GM18517 (cell line): ENCODE results near the gene SATB1.

Experiments used
- ATAC-seq: cut with Tn5 transposase; IDR thresholded peaks from one replicate; pipeline ENCODE4 v1.9.1; 2021; ENCODE audit warnings: mild to moderate bottlenecking, moderate library complexity; ENCODE audit not compliant: unreplicated experiment

The SATB1 gene

DNA sequence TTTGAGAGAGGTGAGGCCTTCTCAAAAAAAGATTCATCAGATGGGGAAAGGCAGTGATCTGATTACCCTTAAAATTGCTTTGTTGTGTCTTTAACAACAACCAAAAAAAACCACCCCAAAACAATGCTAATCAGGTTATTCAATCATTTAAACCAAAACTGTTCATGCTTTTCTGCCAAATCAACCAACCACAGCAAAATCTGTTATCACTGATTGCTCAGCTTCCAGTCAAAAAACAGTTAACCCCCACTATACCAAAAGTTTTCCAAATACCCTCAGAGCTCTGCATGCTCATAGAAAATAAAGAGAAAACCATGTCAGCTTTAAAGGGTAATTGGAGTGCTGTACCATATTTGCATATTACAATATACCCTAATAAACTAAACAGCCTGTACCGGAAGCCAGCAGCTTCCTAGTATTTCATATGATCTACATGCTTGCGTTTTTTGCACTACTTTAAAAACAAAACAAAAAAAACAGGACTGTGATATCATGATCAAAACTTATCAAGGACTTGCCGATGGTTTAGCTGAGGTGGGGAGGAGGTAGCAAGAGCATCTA is 22.8 kb downstream of the SATB1 start:
- ATAC-seq, result no peak

DNA sequence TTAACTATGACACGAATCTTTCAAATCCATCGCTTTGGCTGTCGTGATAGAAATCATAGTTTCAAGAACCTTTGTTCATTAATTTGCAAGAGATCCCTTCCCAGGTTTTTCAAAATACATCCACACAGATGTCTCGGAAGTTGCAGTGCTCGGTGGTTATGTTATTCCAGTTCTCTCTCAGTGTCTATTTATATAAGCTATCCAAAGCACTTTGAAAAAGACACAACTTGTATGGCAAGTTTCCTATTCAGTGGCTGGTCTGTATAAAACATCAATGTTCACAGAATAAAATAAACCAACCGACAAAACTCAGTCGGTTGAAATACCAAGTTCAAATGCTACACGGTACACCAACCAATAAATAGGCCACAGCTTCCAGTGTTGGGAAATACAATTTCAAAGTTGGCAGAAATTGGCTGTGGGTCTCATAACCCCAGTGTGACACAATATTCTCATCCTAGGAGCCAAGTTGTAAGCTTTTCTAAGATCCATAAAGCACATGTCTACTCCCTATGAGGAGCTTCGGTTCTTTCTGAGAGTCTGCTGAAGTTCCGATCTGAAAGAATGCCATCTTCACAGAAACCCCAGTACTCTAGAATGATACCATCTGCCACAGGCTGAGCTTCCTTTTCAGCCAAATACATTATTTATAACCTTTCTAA is 23.7 kb downstream of the SATB1 start:
- ATAC-seq, result no peak

DNA sequence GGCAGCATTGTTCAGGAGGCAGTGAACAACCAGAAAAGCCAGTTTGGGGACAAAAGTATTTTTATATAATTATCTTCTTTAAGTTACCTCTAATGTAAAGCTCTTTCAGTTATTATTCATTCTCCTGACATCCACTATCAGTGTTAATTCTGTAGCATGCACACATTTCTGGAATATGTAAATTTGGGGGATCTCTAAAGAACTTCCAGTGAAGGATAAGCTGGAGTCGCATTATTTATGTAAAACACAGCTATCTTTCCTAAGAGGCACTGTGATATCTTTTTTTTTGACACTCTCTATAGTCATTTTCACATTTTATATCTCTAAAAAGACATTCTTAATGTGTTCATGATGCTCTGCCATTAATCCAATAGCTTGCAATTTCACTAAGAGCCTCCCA is 26.7 kb downstream of the SATB1 start:
- no peak for ATAC-seq

DNA sequence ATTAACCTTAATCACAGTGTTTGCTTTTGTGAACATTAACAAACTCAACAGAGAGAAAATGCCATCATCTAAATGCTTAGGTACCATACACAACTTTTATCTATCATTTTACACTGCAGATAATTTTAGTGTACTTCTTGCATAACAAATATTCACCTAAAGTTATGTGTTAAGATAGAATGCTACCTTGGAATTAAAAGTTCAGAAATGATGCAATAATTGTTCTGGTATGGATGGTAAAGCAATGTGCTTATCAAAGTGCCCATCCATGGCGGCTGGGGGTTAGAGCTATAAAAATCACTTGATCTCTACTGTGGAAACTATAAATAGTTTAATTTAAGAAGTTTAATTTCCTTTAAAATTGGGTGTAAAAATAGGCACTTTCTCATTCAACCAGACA is 28.7 kb downstream of the SATB1 start:
- no peak for ATAC-seq

DNA sequence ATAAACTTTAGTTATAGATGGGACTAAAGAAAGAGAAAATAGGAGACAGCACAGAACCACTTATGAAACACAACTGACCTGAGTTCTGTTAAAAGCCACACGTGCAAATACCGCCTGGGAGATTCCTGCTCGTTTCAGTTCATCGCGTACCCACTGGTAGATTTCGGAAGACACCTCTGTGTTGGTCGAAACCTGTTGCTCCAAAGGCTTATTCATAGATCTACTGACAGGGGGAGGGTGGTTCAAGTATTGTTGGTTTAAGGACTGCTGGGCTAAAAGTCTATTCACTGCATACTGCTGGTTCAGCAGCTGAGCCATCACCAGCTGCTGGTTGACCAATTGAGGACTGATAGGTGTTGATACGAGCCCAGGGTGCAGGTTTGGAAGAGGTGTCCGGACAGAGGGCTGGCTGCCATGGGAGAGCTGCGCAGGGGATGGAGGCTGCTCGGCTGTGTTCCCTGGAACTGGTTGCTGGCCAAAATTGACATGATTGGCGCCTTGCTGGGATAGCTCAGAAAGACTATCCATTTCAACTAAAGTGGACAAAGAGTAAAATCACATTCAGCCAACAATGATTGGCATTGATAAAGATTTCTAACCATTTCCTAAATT is 30.6 kb downstream of the SATB1 start:
- no peak for ATAC-seq

DNA sequence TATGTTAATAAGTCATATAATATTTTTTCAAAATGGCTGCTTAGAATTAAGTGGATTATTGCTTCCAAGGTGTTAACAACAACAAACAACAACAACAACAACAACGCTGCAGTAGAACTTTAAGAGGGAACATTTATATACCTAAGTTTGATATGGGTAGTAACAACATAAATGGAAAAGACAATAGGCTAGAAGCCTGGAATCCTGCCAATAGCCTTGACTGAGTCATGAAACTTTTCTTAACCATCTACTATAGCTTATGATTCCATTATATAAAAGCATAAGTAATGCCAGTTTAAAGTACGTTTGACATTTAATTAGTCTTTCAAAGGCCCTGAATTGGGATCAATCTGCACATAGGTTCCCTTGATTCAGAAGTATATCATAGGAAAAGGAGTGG is 31.2 kb downstream of the SATB1 start:
- ATAC-seq, result no peak

DNA sequence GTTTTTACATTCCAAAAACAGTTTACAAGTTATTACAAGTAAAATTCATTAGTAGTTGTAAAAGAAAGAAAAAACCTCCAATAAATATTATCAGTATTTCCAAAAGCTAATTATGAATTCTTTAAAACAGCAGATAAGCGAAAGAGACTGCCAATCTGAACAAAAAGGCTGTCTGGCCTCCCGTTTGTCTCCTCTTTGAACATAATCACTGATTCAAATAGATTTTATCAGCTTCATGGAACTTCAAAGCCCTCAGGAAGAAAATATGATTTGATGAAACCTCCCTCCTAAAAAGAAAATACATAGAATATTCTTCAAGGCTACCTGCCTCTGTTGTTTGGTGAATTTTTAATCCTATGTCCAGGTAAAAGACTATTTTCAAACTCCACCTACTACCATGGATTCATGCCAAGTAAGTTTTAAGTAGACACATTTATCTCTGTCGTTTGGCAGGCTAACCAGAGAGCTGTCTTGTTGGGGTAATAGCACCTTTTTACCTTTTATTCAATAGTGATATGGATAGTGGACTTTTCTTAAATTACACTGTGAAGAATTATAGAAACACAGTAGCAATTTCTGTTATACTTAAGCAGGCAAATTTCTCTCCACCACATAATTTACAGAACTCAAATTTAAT is 35.0 kb downstream of the SATB1 start:
- no peak for ATAC-seq

DNA sequence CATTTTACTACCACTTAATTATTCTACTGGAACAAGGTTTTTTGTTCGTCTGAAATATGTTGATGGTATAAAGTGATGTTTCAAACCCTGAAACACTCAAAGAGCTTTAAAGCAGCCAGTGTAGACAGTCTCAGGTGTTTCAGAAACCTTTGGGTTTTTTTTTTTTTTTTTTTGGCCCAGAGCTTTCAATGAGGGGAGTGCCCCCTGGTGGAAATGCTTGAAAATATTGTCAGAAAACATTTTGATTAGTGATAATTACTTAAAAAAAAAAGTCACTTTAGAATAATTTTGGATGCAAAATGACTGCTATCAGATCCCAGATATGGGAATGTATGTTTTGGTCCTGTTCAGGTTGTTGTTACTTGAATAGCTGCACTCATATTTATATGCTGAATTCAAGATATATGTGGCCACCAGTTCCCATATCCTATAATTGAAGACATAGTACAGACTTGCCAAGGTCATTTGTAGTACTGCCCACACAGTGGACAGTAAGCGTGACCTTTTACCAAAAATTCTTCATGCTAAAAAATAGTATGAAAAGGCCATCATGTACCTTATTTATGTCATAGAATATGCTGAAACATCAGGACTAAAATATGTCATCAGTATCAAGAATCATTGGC is 35.9 kb downstream of the SATB1 start:
- no peak for ATAC-seq

DNA sequence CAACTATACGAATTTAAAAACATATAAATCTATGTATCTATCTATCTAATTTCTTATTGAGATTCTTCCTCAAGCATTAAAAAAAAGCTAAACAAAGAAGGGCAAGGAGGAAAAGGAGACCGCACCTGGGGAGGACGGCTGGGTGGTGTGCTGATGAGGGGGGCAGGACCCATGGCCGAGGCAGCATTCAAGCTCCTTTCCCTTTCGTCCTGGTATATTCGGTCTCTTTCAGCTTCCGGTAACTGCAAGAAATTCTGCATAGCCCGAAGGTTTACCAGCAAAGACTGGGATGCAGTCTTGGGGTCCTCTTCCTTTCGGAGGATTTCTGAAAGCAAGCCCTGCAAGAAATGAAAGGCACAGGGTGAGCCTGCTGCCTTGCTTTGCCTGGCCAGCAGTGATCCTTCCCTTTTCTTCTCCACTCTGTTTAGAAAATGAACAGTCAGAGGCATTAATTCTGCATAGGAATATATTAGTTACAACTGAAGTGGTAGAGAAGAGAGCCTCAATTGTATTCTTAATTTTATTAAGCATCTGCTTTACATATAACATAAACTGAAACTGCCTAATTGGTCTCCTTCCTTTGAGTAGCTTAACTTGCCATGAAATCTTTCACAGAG is 38.8 kb downstream of the SATB1 start:
- no peak for ATAC-seq

DNA sequence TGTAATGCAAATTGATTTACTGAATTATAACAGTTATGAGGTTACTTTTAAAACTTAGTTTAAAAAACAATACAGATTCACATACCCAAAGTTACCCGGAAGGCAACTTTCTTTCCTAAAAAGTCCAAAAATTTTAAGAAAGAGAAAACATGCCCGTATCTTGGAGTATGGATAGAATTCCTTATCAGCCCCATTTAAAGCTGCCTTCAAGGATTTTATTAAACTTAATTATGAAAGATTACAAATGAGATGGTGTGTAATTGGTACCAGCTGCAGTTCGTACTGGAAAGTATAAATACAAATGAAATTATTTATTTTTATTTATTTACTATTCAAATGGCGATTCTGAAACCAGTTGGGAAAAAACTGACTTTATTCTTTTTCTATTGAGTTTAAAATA is 39.4 kb downstream of the SATB1 start:
- ATAC-seq, result no peak

DNA sequence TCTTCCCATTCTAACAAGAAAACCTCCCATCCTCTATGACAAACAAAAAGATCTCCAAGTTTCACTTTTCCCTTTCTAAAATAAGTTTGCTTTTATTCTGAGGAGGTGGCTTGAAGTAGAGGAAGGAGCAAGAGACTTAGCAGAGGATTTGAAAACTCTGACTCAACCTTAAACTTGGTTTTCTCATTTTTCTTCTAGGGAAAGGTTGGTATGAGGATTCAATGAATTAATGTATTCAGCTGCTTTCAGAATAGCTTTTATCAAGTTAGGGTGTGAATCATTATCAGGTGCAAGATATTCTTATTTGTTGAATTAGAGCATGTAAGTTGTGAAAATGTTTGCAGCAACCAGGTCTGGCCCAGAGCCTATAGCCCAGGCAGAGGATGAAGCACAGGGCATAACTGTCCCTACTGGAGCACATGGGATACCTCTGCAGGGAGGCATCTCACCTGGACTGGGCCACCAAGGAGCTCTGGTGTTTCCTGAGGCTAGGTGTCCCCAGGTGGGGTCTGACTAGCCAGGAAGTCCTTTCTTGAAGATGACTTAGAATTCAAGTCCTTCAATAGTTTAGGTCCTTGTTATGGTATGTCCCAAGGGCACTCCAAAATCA is 42.3 kb downstream of the SATB1 start:
- no peak for ATAC-seq

DNA sequence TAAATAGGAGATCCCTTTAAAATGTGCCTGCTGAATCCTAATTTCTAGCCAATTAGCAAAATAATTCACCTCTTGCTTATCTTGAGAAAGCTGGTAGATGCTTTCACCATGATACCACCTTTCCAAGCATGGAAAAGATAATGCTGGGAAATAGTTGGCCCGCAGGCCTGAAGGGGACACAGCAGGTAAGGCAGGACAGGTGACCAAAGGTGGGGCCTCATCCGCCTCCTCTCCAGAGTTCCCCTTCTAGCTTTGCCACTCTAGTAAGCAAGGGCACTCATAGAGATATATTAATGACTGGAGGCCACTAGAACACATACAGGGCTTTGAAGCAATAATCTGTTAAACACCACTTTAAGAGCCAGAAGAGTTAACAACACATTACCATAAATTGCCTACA is 45.5 kb downstream of the SATB1 start:
- ATAC-seq, result no peak

DNA sequence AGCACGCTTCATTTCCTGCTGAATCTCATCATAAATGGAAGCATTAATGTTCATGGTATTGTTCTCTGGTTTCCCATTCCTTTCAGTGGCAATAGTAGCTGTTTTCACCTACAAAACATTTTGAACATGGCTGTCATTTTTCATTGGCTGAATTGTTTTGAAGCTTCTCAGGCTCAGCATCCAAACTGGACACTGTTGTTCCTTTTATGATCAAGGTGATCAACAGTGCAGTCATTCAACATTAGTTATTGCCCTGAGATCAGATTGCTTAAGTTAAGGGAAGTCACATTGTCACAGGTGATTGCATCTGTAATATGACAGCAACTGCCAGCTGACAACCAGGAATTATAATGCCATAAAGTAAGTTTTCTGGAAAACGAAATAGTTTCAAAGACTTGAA is 46.9 kb downstream of the SATB1 start:
- ATAC-seq, result no peak

DNA sequence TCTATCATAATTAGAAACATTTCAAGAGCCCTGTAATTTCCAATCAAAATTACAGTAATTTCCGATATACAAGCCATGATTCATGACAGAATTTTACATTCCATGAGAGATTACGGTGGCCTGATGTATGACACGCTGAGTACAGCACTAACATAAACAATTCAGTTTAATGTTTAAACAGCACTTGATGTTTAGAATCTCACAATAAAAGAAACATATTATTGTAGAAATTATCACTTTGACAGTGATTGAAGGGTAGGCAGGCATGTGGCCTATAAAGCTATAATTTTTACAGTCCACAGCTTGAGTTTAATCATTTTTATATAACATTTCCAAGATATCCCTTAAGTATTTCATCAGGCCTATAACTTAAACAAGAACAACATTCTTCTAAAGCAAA is 48.5 kb downstream of the SATB1 start:
- ATAC-seq, result no peak

DNA sequence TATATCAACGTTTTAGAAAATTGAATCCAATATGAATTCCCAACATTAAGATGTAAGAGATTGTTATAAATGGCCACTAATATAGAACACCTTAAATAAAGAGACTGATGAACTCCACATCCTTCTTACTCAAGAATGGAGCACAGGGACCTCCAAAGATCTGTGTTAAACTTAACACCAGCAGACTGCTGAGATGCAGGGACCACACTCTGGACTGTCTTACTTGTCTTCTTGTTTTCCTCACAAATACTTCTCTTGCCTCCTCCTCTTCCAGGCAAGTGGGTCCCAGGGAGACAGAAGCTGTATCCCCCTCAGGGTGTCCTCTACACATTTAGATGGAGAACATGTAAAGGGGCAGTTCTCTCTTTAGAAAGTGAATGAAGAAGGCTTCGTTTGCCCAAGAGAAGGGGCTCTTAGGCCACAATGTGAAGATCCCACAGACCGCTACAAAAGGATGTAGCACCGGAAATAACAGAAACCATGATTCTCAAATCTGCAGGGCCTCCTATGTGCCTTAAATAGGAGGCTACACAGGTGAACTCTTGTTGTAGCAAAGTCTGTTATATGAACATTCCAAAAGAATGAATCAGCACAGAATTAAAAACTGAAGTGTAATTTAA is 52.2 kb downstream of the SATB1 start:
- ATAC-seq, result no peak

DNA sequence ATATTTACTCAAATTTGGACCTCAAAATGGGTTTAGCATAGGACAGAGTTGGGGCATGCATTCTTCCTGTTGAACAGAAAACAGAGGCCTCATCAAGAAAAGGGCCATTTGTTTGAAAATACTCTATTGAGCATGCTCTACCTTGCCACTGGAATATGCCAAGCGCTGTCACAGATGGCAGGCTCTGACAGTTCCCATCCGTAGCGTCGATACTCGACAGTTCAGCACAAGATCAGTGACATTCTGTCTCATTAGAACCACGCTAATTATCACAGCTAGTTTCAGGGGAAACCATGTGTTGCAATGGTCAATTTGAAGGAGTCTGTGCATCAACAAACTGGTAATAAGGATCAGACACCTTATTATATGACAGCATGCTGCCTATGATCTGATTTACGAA is 54.5 kb downstream of the SATB1 start:
- no peak for ATAC-seq

DNA sequence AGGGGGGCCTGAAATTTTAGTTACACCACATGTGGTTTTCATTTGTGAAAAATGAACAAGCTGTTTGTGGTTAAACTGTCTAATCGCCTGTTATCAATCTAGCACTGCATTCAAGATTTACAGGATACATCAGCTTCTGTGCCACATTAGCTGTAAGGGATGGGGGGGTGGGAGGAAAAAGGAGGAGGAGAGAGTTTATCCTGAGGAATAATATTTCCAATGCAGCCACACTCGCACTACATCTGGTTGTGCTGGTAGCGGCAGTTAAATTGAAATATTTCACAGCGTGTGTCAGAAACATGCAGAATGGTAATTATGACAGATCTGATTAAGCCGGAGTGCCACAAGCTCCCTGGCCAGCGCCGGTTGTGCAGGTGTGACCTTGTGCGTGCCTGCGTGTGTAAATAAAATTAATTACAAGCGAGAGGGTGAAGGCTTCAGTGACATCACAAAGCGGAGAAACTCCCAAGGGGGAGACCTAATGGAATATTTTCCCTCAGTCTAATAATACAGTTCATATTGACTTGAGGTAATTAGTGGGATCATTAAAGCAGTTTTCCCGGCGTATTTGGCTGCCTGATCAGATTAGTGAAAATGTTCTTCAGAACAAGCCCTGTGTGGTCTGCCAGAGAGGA is 55.5 kb downstream of the SATB1 start:
- no peak for ATAC-seq

DNA sequence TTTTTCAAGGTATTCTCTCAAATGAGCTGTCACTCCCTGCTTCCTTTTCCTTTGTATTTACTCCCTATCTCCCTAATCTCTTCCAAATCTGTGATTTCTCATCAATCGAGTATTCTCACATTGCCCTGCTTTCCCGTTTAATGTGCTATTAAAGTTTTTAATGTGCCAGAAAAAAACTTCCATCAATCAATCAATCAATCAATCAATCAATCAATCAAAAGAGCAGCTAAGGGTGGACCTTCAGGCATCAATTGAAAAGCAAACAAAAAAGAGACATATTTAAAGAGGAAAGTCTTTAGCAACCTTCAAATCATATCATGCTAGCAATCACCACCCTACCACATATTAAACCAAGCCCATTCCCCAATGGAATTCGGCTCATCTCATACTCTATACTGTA is 58.9 kb downstream of the SATB1 start:
- no peak for ATAC-seq

DNA sequence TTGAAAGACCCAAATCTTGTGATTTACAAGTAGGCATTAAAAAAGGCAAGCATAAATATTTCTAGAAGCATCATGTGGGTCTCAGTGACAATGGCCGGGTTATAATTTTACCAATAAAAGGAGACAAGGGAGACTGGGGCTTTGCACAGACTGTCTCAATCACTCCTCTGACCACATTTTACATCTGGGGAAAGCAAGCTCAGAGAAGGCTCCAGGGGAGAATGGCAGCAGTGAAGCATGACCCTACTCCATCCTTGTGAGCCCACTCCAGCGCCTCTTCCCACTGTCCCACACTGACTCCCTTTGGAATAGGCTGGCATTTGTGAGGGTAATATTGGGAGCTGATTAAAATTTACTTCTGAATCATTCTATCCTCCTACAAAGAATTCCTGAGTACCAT is 61.8 kb downstream of the SATB1 start:
- no peak for ATAC-seq

DNA sequence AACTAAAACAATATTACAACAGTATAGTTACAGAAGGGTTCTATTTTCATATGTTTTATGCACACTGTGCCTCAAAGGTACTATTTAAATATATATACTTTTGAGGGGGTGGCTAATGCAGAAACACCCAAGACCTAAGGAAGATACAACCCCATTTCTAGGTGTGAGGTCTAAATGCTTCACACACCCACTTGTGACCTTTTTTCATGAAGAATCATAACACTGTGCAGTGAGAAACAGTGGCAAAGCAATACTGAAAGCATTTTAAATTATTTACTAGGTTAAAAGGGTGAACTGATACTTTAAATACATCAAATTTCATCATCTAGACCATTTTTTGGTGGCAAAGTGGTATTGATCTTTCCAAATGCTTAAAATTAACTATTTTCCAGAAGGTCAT is 67.4 kb downstream of the SATB1 start:
- ATAC-seq, result no peak
